HG02642 (cell line): ENCODE results near the gene BRME1.
"Not testable (repeated sequence)": the region's sequence is repeated elsewhere in the genome, so short reads cannot be mapped to it uniquely, and the experiment has no call there.

ENCODE experiments used
- ATAC-seq: cut with Tn5 transposase; IDR thresholded peaks from one replicate; pipeline ENCODE4 v1.9.1; 2021; ENCODE audit warnings: mild to moderate bottlenecking; ENCODE audit not compliant: unreplicated experiment, poor library complexity

Gene BRME1

DNA sequence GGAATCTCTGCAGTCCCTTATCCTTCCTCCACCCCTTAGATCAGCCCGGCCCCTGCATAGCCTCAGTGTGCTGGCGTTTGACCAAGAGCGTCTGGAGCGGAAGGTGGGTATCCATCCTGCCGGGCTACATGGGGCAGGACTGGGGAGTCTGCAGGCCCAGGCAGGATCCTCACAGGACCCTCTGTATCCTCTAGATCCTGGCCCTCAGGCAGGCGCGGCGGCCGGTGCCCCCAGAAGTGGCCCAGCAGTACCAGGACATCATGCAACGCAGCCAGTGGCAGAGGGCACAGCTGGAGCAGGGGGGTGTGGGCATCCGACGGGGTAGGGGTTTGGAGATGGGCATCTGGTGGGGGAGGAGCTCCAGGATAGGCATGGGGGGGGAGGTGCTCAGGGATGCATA lies 23.4 kb upstream of the BRME1 start:
- no peak for ATAC-seq

DNA sequence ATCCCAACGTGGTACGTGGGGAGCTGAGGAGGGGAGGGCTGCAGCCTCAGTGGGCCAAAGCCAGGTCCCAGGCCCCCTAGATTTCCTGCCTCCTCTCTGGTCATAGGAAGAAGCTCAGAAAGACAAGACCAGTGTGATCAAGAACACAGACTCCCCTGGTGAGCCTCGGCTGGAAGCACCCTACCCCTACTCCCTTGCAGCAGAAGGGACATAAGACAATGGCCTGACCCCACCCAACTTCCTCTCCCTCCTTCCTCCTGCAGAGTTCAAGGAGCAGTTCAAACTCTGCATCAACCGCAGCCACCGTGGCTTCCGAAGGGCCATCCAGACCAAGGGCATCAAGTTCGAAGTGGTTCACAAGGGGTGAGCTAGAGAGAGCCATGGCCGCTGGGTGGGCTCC lies 20.8 kb upstream of the BRME1 start:
- no peak for ATAC-seq

DNA sequence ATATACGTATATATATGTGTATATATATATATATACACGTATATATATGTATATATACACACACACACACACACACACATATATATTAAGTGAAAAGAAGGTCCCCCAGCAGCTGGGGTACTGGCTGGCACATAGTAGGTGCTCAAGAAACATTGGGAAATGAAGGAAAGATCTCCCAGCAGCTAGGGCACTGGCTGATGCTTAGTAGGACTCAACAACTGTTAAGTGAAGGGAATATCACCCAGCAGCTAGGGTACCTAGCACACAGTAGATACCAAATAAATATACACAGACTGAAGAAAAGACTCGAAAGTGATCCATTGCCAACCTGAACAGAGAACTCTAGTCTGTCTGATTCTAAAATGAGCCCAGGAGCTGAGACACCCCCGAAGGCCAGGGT lies 20.1 kb upstream of the BRME1 start:
- no peak for ATAC-seq

DNA sequence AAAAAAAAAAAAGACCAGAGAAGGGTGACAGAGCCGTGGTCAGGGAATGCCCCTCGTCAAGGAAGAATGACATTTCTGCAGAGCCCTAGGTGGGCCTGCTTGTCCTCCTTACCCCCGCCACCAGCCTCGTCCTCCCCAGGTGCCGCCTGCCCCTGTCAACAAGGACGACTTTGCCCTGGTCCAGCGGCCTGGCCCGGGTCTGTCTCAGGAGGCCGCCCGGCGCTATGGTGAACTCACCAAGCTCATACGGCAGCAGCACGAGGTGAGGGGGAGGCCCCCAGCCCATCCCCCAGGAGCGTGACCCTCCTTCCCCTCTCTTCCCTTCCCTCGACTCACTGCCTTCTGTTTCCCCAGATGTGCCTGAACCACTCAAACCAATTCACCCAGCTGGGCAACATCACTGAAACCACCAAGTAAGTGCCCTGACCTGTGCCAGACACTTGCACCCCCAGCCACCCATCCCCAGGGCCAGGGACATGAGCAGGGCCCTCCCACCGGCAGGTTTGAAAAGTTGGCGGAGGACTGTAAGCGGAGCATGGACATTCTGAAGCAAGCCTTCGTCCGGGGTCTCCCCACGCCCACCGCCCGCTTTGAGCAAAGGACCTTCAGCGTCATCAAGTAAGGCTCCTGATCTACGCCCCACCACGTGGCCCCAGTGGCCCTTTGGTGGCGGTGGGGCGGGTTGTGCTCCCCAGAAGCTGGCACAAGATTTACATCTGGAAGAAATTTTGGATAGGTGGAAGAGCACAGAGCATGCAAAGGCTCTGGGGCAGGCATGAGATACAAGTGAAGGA lies 17.5 kb upstream of the BRME1 start:
- ATAC-seq, result no peak

DNA sequence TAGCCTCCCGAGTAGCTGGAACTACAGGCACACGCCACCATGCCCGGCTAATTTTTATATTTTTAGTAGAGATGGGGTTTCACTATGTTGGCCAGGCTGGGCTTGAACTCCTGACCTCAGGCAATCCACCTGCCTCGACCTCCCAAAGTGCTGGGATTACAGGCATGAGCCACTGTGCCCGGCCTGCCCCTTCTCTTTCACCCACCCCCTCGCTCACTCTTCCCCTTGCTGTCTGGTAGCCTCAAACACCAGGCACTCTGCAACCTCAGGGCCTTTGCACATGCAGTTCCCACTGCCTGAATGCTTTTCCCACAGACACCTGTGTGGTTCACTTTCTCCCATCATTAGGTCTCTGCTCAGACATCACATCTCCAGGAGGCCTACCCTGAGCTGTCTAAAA lies 16.2 kb upstream of the BRME1 start:
- not testable (repeated sequence) for ATAC-seq

DNA sequence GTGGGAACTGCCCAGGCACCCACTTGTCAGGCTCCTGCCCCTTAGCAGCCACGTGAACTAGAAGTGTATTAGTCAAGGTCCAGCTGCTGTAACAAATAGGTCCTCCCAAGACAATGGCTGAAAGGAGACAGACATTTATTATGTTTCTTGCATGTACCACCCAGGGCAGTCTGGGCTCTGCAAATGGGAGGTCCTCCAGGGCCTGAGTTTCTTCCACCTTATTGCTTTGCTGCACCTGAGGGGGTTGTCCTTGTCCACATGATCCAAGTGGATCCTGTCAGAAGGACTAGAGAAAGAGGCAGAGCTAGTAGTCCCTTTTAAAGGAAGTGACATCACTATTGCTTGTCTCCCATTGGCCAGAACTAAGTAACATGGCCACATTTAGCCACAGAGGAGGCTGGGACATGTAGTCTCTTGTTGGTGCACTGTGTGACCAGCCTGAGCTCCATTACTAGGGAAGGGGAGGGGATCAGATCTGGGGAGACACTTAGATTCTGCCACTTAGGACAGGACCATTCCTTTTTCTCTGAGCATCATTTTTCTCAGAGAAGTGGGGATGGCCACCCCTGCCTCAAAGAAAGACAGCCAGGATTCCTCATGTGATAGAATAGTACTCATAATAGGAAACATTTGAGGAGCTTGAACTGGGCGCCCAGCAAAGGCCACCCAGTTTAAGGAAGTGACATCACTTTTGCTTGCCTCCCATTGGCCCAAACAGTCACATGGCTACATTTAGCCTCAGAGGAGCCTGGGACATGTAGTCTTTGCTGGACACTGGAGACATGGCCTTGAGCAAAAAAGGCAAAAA lies 15.2 kb upstream of the BRME1 start:
- no peak for ATAC-seq

DNA sequence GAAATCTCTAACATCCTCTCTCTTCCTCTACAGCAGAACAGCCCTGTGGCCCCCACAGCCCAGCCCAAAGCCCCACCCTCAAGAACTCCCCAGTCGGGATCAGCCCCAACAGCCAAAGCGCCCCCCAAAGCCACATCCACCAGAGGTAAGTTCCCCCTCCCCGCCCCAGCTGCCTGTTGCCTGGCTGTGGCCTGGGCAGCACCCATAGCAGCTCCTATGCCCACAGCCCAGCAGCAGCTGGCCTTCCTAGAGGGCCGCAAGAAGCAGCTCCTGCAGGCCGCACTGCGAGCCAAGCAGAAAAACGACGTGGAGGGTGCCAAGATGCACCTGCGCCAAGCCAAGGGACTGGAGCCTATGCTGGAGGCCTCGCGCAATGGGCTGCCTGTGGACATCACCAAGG lies 14.6 kb upstream of the BRME1 start:
- no peak for ATAC-seq

DNA sequence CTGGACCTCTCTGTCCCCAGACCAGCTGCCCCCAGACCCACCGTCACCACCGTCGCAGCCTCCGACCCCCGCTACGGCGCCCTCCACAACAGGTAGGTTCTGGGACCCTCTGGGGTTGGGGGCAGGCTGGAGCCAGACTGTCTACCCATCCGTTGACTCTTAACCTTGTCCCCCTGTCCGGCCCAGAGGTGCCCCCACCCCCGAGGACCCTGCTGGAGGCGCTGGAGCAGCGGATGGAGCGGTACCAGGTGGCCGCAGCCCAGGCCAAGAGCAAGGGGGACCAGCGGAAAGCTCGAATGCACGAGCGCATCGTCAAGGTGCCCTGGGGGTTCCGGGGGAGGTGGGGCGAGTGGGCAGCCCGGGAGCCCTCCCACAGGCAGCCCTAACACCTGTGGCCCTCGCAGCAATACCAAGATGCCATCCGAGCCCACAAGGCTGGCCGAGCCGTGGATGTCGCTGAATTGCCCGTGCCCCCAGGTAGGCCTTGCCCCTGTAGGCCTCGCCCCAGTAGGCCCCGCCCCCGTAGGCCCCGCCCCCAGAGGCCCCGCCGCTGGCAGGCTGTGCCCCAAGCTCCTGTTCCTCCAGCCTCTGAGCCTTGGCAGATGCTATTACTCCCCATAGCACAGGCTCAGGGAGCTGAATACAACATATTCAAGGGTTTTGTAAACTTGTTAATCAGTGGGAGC lies 13.0 kb upstream of the BRME1 start:
- ATAC-seq, result no peak

DNA sequence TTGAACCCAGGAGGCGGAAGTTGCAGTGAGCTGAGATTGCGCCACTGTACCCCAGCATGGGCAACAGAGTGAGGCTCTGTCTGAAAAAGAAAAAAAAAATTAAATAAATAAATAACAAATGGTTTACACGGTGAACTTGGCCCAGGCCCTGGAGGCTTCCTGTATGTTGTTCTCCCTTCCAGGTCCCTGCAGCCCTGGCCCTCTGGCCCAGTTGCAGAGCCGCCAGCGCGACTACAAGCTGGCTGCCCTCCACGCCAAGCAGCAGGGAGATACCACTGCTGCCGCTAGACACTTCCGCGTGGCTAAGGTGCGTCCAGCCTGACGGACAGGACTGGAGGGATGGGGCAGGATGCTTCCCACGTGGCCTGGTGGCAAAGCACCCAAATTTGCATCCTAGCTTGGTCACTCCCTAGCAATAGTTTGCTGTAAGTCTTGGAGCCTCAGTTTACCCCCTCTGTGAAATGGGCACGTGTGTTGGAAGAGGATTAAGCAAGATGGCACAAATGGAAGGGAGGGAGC lies 12.0 kb upstream of the BRME1 start:
- ATAC-seq, result no peak

DNA sequence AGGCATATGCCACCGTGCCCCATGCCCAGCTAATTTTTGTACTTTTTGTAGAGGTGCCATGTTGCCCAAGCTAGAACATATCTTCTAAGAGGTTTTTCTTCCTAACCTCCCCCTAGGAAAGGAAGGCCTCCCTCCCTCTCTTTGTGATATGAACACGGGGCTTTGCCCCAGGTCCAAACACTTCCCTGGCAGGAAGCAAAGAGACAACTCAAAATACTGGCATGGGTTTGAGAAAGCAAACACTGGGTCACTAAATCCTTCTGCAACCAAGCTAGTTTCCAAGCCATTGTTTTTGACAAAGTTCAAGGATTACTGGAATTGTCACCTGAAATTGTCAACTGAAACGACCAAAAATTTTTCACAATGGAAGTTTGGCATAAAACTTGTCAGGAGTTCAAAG lies 8.9 kb upstream of the BRME1 start:
- no peak for ATAC-seq

DNA sequence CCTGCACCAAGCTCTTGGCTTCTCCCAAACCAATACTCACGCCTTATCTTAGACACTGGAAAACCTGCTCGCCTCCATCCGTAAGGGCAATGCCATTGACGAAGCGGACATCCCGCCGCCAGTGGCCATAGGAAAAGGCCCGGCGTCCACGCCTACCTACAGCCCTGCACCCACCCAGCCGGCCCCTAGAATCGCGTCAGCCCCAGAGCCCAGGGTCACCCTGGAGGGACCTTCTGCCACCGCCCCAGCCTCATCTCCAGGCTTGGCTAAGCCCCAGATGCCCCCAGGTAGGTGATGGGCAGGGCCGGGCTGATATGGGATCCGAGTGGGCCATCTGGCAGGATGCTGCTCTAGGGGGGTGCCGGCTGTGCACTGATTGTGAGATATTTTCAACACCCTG lies 7.4 kb upstream of the BRME1 start:
- ATAC-seq, result no peak

DNA sequence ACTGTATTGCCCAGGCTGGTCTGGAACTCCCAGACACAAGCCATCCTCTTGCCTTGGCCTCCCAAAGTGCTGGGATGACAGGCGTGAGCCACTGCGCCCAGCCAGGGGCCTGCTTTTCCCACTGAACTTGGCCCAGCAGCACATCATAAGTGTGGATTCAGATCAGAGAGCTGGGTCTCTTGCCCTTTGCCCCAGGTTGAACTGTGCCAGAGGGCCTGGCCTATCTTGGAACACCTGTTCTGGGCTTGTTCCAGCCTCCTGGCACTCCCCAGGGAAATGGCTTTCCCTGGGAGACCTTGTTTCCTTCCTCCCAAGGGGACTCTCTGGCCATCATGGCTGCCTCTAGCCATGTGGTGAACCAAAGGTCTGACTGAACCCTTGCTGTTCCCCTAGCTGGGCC lies 3.5 kb upstream of the BRME1 start:
- no peak for ATAC-seq

DNA sequence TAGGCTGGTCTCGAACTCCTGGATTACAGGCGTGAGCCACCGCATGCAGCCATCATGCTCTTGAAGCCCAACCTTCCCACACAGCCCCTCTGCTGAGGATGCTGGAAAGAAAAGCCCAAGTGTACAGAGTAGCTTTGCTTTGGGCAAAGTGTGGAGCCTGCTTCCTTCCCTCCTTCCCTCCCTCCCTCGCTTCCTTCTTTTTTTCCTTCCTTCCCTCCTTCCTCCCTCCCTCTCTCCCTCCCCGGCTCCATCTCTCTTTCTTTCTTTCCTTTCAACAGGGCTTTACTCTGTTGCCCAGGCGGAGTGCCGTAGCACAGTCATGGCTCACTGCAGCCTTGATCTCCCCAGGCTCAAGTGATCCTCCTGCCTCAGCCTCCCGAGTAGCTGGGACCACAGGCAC lies 2.8 kb upstream of the BRME1 start:
- no peak for ATAC-seq

DNA sequence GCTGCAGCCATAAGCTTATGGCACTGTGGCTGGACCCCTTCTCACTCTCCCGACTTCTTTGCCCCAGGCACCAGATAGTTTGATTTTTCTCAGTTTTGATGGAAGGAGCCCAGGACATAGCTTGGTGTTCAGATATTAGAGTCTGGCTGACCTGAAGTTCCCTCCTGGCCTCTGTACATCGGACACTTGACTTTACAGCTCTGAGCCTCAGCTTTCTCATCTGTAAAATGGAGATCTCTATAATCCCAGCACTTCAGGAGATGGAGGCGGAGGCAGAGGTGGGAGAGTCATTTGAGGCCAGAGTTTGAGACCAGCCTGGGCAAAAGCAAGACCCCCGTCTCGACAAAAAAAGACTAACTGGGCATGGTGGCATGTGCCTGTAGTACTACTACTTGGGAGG lies 993 bp upstream of the BRME1 start:
- no peak for ATAC-seq

DNA sequence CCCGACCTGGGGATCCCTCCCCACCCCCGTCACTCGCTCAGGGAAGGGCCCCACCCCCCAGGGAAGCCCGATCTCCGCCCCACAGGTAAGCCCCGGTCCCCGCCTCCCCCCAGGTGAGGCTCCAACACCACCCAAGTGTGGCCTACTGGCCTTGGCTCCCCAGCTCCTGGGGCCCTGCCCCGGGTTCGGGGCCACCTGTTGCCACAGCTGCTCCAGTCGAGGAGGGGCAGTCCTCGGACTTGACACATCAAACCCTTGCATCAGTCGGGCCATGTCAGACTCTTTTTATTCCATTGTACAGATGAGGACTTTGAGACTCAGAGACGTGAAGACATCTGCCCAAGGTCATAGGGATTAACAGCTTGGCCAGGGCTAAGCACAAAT lies 596 bp upstream of the BRME1 start:
- ATAC-seq, result peak; percentile 23

DNA sequence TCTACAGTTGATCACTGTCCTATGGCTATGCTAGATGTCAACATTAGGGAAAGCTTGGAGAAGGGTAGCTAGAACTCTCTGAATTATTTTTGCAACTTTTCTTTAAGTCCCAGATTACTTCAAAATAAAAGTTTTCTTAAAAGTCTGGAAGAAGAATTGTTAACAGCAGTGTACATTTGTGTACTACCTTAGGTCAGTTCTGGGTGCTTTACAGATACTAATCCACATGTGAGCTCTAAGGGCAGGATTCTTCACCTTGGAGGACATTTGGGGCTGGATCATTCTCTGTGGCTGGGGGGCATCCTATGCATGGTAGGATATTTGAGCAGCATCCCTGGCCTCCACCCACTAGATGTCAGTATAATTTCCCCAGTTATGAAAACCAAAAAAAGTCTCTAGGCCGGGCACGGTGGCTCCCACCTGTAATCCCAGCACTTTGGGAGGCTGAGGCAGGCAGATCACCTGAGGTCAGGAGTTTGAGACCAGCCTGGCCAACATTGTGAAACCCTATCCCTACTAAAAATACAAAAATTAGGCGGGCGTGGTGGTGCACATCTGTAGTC lies 2.8 kb downstream of the BRME1 start:
- ATAC-seq, result no peak

DNA sequence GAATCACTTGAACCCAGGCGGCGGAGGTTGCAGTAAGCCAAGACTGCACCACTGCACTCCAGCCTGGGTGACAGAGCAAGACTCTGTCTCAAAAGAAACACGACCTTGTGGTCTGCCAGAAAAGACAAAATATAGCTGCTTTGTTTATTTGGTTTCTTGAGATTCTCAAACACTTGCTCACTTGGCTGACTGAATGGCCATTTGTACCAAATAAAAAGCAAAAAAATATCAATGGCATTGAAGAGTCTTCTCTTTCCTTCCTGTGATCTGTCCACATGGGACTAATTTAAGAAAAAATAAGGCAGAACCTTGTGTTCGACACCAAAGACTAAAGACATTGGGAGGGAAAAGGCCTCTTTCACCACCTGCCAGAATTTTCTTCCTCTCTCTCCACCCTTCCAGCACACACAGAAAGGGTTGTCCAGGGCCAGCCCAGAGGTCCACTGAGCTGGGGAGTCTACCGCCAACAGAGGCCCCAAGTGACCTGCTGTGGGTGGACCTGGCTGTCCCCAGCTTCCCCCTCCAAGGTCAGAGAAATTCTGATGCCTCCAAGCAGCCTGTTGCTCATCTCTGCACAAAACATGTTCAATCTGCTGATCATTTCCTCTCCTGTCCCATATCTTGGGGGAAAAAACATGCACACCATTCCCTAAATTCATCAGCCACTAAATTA lies 5.9 kb downstream of the BRME1 start:
- no peak for ATAC-seq

DNA sequence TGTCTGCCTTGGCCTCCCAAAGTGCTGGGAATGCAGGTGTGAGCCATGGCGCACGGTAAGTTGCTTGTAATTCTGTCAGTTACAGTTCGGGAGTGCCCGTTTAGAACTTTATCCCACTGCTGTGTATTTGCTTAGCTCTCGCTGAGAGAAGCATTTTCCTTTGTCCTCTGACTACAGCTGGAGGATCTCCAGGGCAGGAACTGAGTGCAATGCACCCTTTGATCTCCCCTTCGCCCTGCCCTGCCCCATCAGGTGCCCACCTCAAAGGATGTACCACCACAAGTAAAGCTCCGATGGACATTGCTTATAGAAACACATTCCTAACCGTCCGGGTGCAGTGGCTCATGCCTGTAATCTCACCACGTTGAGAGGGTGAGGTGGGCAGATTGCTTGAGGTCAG lies 6.5 kb downstream of the BRME1 start:
- ATAC-seq, result no peak

DNA sequence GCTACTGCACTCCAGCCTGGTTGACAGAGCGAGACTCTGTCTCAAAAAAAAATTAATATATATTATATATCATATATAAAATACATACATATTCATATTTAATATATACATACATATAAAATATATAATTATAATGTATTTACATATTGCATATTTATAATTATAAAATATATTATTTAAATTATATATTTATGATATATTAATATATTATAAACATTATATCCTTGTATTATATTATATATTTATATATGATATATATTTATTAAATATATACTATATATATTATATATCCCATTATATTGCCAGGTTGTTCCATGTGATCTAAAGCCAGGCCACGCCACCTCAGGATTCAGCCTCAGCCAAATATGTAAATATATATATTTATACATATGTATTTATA lies 9.7 kb downstream of the BRME1 start:
- ATAC-seq, result no peak

DNA sequence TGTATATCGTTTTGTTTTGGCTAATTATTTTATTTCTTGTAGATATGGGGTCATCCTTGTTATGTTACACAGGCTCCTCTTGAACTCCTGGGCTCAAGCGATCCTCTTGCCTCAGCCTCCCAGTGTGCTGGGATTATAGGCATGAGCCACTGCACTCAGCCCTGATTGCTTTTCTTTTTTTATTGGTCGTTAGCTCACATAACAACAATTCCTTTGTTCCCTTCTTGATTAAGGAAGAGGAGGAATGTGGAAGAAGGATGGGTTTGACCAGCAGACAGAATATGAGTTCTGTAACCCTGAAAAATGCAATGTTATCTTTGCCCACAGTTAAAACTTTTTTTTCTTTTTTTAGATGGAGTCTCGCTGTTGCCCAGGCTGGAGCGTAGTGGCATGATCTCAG lies 11.4 kb downstream of the BRME1 start:
- ATAC-seq, result no peak
